ENCODE measurements around the gene CCDC192.
A peak's percentile ranks its signal among the peaks of the same experiment; 100 is the strongest.

Gene CCDC192

GRCh38 chr5:127922603-127923002, 219.4 kb downstream of the CCDC192 start:
- no peak for DNase-seq (ENCODE audit: low read depth in 2 of 2)

GRCh38 chr5:127923804-127924570, 220.8 kb downstream of the CCDC192 start:
- no peak for DNase-seq (ENCODE audit: low read depth in 2 of 2)

- DNase-seq (ENCODE audit: low read depth in 2 of 2), result no peak
Observed at GRCh38 chr5:127924606-127925005, 221.4 kb downstream of the CCDC192 start.

GRCh38 chr5:127925916-127926315, 222.7 kb downstream of the CCDC192 start:
- no peak for DNase-seq (ENCODE audit: low read depth in 2 of 2)

- DNase-seq (ENCODE audit: low read depth in 2 of 2), result no peak
Observed at GRCh38 chr5:127926974-127927373, 223.8 kb downstream of the CCDC192 start.

- DNase-seq (ENCODE audit: low read depth in 2 of 2), result no peak
Observed at GRCh38 chr5:127928053-127928452, 224.9 kb downstream of the CCDC192 start.

GRCh38 chr5:127930311-127930710, 227.1 kb downstream of the CCDC192 start:
- DNase-seq (ENCODE audit: low read depth in 2 of 2), result no peak

GRCh38 chr5:127931396-127931795, 228.2 kb downstream of the CCDC192 start:
- no peak for DNase-seq (ENCODE audit: low read depth in 2 of 2)

- no peak for DNase-seq (ENCODE audit: low read depth in 2 of 2)
Observed at GRCh38 chr5:127933348-127933747, 230.2 kb downstream of the CCDC192 start.

- no peak for DNase-seq (ENCODE audit: low read depth in 2 of 2)
Observed at GRCh38 chr5:127934791-127935256, 231.6 kb downstream of the CCDC192 start.

- DNase-seq (ENCODE audit: low read depth in 2 of 2), result no peak
Observed at GRCh38 chr5:127935398-127935797, 232.2 kb downstream of the CCDC192 start.

- peak in 1 of 2 donors; percentile 12 for DNase-seq (ENCODE audit: low read depth in 2 of 2)
Observed at GRCh38 chr5:127936439-127936972, 233.3 kb downstream of the CCDC192 start.

- no peak for DNase-seq (ENCODE audit: low read depth in 2 of 2)
Observed at GRCh38 chr5:127938746-127939145, 235.6 kb downstream of the CCDC192 start.

- no peak for DNase-seq (ENCODE audit: low read depth in 2 of 2)
Observed at GRCh38 chr5:127940854-127941253, 237.7 kb downstream of the CCDC192 start.

GRCh38 chr5:127941646-127942045, 238.5 kb downstream of the CCDC192 start:
- no peak for DNase-seq (ENCODE audit: low read depth in 2 of 2)

GRCh38 chr5:127942246-127943060, 239.3 kb downstream of the CCDC192 start:
- DNase-seq (ENCODE audit: low read depth in 2 of 2), result no peak

- no peak for DNase-seq (ENCODE audit: low read depth in 2 of 2)
Observed at GRCh38 chr5:127943061-127943371, 239.8 kb downstream of the CCDC192 start.

GRCh38 chr5:127944125-127944524, 240.9 kb downstream of the CCDC192 start:
- no peak for DNase-seq (ENCODE audit: low read depth in 2 of 2)

- DNase-seq (ENCODE audit: low read depth in 2 of 2), result no peak
Observed at GRCh38 chr5:127947941-127948340, 244.8 kb downstream of the CCDC192 start.

GRCh38 chr5:127950707-127951391, 247.7 kb downstream of the CCDC192 start:
- DNase-seq (ENCODE audit: low read depth in 2 of 2), result no peak

GRCh38 chr5:127951791-127952190, 248.6 kb downstream of the CCDC192 start:
- DNase-seq (ENCODE audit: low read depth in 2 of 2), result no peak

GRCh38 chr5:127957183-127957582, 254.0 kb downstream of the CCDC192 start:
- no peak for DNase-seq (ENCODE audit: low read depth in 2 of 2)

All from stimulated activated CD8-positive, alpha-beta memory T cell treated with anti-CD3 and anti-CD28 coated beads, Interleukin-2, amount 100 ng/mL, for 48 hours (primary cell).